K562 (cell line): Measurements from ENCODE around the gene CPLX3. TPM values are rescaled to one million over a fixed set of nuclear protein-coding genes. Genes with fewer than 3 reads are reported as not detected.

Experiments used
- ATAC-seq: fragments of 200-7000 bp; cut with Tn5 transposase; 3 replicates; pipeline ENCODE4 v1.9.1; 2020; ENCODE audit warnings: moderate library complexity
- BruUV-seq: library from RNA; stranded (reverse); fragments of 400-500 nt; replicated peaks from 2 replicates; lab custom pipeline; 2021; lab: Mats Ljungman, UMichigan
- CTCF ChIA-PET: fragments of 300-600 bp; formaldehyde crosslinking; extraction: SDS; loops from one replicate; lab custom pipeline; 2021; ENCODE audit warnings: low intra/inter-chr PET ratio; lab: Yijun Ruan, JAX
- POLR2A ChIA-PET: fragments of 300-600, 350-650 bp; sonication (Branson Sonifier 250); formaldehyde crosslinking; extraction: SDS; loops from one replicate; lab custom pipeline; 2021; ENCODE audit warnings: antibody characterized with exemption, inconsistent platforms; lab: Yijun Ruan, JAX
- DNase-seq, 4 experiments: peaks; one replicate each; pipeline versions ENCODE4 v3.0.0 to v3.0.0-alpha.2; 2011 to 2018; ENCODE audit warnings: low spot score in 3 of 4, mixed read lengths in 3 of 4; ENCODE audit errors: extremely low read depth in 1 of 4
- FAIRE-seq: peaks from 2 replicates; lab custom pipeline; 2011; peaks lifted over from hg19 to GRCh38; lab: Jason Lieb, UNC
- H2AFZ ChIP-seq: 2 replicates; pipeline ENCODE4 v1.6.0; 2011; ENCODE audit warnings: low read depth, low read length, control low read depth, inconsistent platforms
- H3K27ac ChIP-seq: fragments of 200-600 bp; 3 replicates; pipeline ENCODE4 v1.8.0; 2011; ENCODE audit warnings: low read depth, mild to moderate bottlenecking, control low read depth, inconsistent platforms, low read length, moderate library complexity, mixed read lengths; ENCODE audit errors: extremely low read depth
- H3K27me3 ChIP-seq, 2 experiments: fragments of 300-600 bp in 1 of 2; 2 replicates in 1 of 2; 3 replicates in 1 of 2; pipeline versions ENCODE4 v1.6.0 to v1.8.0; 2011; ENCODE audit warnings: inconsistent platforms in 2 of 2, low read length in 2 of 2, mild to moderate bottlenecking in 1 of 2, mixed read lengths in 1 of 2, moderate library complexity in 1 of 2; ENCODE audit not compliant: control insufficient read depth in 2 of 2, insufficient read depth in 2 of 2
- H3K36me3 ChIP-seq: fragments of 300-600 bp; 3 replicates; pipeline ENCODE4 v1.8.0; 2011; ENCODE audit warnings: mild to moderate bottlenecking, low read length, inconsistent platforms; ENCODE audit not compliant: control insufficient read depth, insufficient read depth
- H3K4me1 ChIP-seq, 2 experiments: fragments of 200-600 bp in 1 of 2; replicated peaks in 1 of 2; 2 replicates in 1 of 2; 3 replicates in 1 of 2; pipeline versions ENCODE4 v1.5.1 to v1.8.0; 2011; ENCODE audit warnings: inconsistent platforms in 2 of 2, low read length in 2 of 2, mild to moderate bottlenecking in 1 of 2, mixed read lengths in 1 of 2, moderate library complexity in 1 of 2; ENCODE audit not compliant: control insufficient read depth in 2 of 2, insufficient read depth in 2 of 2
- H3K4me2 ChIP-seq: 2 replicates; pipeline ENCODE4 v1.6.1; 2011; ENCODE audit warnings: low read length, control low read depth, inconsistent platforms, mixed read lengths; ENCODE audit not compliant: insufficient read depth
- H3K4me3 ChIP-seq: fragments of 200-600 bp; sonication (generic), shearing (Covaris generic); 2 replicates; pipeline ENCODE4 v1.5.1; 2016; ENCODE audit warnings: control low read depth, inconsistent platforms
- H3K79me2 ChIP-seq: fragments of 200-600 bp; 3 replicates; pipeline ENCODE4 v1.8.0; 2011; ENCODE audit warnings: low read length, inconsistent platforms; ENCODE audit not compliant: control insufficient read depth, insufficient read depth
- H3K9ac ChIP-seq, 2 experiments: 2 replicates each; pipeline versions ENCODE4 v1.6.0 to v1.6.1; 2011; ENCODE audit warnings: low read depth in 2 of 2, low read length in 2 of 2, control low read depth in 1 of 2, inconsistent platforms in 1 of 2, mild to moderate bottlenecking in 1 of 2, mixed read lengths in 1 of 2; ENCODE audit not compliant: insufficient read depth in 1 of 2
- H3K9me1 ChIP-seq: one replicate; pipeline ENCODE4 v1.6.0; 2011; ENCODE audit warnings: inconsistent platforms, mild to moderate bottlenecking, low read length, moderate library complexity; ENCODE audit not compliant: control insufficient read depth, insufficient read depth
- H3K9me3 ChIP-seq: replicated peaks from 2 replicates; pipeline ENCODE4 v1.5.1; 2011; ENCODE audit warnings: low read depth, low read length, inconsistent platforms; ENCODE audit not compliant: control insufficient read depth, insufficient read depth
- H4K20me1 ChIP-seq: replicated peaks from 2 replicates; pipeline ENCODE4 v1.6.1; 2011; ENCODE audit warnings: low read length, inconsistent platforms, mixed read lengths; ENCODE audit not compliant: control insufficient read depth, insufficient read depth
- ARID2 ChIP-seq: fragments of 450-650 bp; IDR thresholded peaks from 2 replicates; pipeline ENCODE4 v1.6.1; 2017; ENCODE audit warnings: antibody characterized with exemption, mild to moderate bottlenecking
- HNRNPK ChIP-seq: fragments of 200-400 bp; formaldehyde crosslinking; IDR thresholded peaks from one replicate; pipeline ENCODE4 v1.6.1; 2018; ENCODE audit warnings: mild to moderate bottlenecking, low read depth, low read length; ENCODE audit not compliant: poor library complexity, severe bottlenecking
- NEUROD1 ChIP-seq: fragments of 150-350 bp; IDR thresholded peaks from 2 replicates; pipeline ENCODE4 v1.6.1; 2014; ENCODE audit warnings: borderline replicate concordance, low read length, low read depth; ENCODE audit not compliant: partially characterized antibody
- NFIX ChIP-seq: fragments of 250-450 bp; sonication (Bioruptor Pico); IDR thresholded peaks from 2 replicates; pipeline ENCODE4 v1.4.0; 2020; ENCODE audit warnings: low read depth, mild to moderate bottlenecking, moderate library complexity
- OTX1 ChIP-seq: fragments of 450-650 bp; formaldehyde crosslinking; IDR thresholded peaks from 2 replicates; pipeline ENCODE4 v1.4.0; 2022; ENCODE audit warnings: mild to moderate bottlenecking
- SIN3A ChIP-seq, 2 experiments: fragments of 150-350 bp in 1 of 2; IDR thresholded peaks; 2 replicates each; pipeline ENCODE4 v1.6.1; 2011 to 2016; ENCODE audit warnings: borderline replicate concordance in 2 of 2, low read depth in 2 of 2, low read length in 2 of 2, mild to moderate bottlenecking in 2 of 2, moderate library complexity in 2 of 2; ENCODE audit not compliant: control insufficient read depth in 1 of 2
- SMAD3 ChIP-seq: fragments of 450-650 bp; formaldehyde crosslinking; conservative IDR thresholded peaks from 2 replicates; pipeline ENCODE4 v1.4.0; 2020; ENCODE audit warnings: mild to moderate bottlenecking
- TGIF2 ChIP-seq: sonication (generic); formaldehyde crosslinking; IDR thresholded peaks from 2 replicates; pipeline ENCODE4 v1.8.1; 2022; ENCODE audit warnings: mild to moderate bottlenecking, missing genetic modification reagents, moderate library complexity
- ZEB2 ChIP-seq: fragments of 450-650 bp; IDR thresholded peaks from 2 replicates; pipeline ENCODE4 v1.6.1; 2016
- ZNF253 ChIP-seq: fragments of 250-450 bp; sonication (Bioruptor Pico); conservative IDR thresholded peaks from 2 replicates; pipeline ENCODE4 v1.6.1; 2021; ENCODE audit warnings: mild to moderate bottlenecking
- WGBS: fragments of 100-300 bp; shearing (Covaris generic); methylation state at CpG from one replicate; pipeline ENCODE4 v1.1.6; 2016; ENCODE audit warnings: low coverage, mixed read lengths; ENCODE audit not compliant: insufficient coverage; ENCODE audit errors: missing lambda C conversion rate; 5-methylcytosine and 5-hydroxymethylcytosine counted together
- in situ Hi-C: fragments of 300-500 bp; cut with MboI; formaldehyde crosslinking; loops from 4 replicates; pipeline ENCODE4 v1.15.0; 2018; ENCODE audit warnings: inconsistent platforms, mixed read lengths
- intact Hi-C: fragments of 100-400 bp; cut with micrococcal nuclease; formaldehyde crosslinking; loops from 2 replicates; pipeline ENCODE4 v1.14.2; 2022
- polyA plus RNA-seq, 8 experiments: library from polyadenylated mRNA; depleted of rRNA in 4 of 8; stranded (reverse) in 5 of 8; unstranded in 3 of 8; fragments of >200 nt; fragmentation: Nextera tagmentation in 2 of 8; fragmentation: Illumina TruSeq in 1 of 8; extraction: Ambion mirVana in 2 of 8; extraction: Trizol in 1 of 8; gene quantifications; 2 replicates each; pipeline versions ENCODE4 v1.2.1 to v1.2.3, GENCODE V29; 2011 to 2014; ENCODE audit warnings: inconsistent platforms in 1 of 8, missing spikeins in 1 of 8
- total RNA-seq, 7 experiments: library from RNA; depleted of rRNA in 6 of 7; stranded (reverse); fragments of >200 nt in 6 of 7; fragmentation: Illumina TruSeq in 2 of 7; extraction: Trizol in 2 of 7; gene quantifications; 2 replicates each; pipeline versions ENCODE4 v1.2.1 to v1.2.3, GENCODE V29; 2011 to 2021; ENCODE audit warnings: low replicate concordance in 1 of 7
- TF ChIP-seq, protein P1 (sequence below): fragments of 250-450 bp; sonication (Bioruptor Pico); IDR thresholded peaks from 2 replicates; pipeline ENCODE4 v1.5.0; 2021; ENCODE audit warnings: mild to moderate bottlenecking, moderate library complexity
- TF ChIP-seq, protein P2 (sequence below): fragments of 250-450 bp; sonication (Bioruptor Pico); IDR thresholded peaks from 2 replicates; pipeline ENCODE4 v1.8.0; 2021; ENCODE audit warnings: moderate library complexity, mild to moderate bottlenecking, inconsistent platforms
- TF ChIP-seq, protein P3 (sequence below): fragments of 200-800 bp; sonication (Bioruptor generic); IDR thresholded peaks from 2 replicates; pipeline ENCODE4 v1.6.1; 2017; ENCODE audit warnings: missing genetic modification characterization, missing compliant biosample characterization

The CPLX3 gene
- total and polyA plus RNA-seq, 9 of the 15 experiments (the other 6 are each of a cell fraction or from before 2014, with no cell fraction given), result not detected

DNA sequence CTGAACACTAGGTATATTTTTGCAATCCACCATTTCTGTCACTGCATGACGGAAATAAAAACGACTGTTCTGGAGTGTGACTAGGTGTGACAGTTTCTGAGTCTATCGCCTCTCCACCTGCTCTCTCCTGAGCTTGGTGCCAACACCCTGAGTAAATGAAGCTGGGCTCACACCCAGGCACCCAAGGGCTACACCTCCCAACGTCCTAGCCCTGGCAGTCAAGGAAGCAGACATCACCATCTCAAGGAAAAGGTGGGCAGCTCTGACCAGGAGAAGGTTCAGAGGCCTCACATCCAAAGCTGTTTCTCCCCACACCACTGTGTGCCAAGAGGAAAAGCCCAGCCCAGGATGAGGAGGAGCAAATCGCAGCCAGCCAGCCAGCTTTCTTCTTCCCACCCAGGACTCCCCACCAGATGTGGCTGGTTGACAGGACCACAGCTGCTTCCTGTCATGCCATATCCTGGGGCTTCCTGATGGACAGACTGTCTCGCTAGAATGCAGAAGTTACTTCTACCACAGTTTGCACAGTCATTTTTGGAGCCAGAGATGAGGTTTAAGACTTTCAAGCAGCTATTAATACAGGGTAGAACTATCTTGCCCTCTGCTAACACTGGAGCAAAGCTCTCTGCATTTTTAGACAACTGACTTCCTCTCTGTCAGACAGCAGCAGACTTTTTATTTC is 43.4 kb downstream of the CPLX3 start:
- peak; percentile 15 for FAIRE-seq
- Histone ChIP-seq H3K79me2 (peaks cover 69% of the 10 kb centered on the region), H3K9ac (no peak overlapping the region; a peak in 1 of 4 replicates), H3K9me1 (no peaks in the 10 kb centered on the region), H3K27me3 (no peaks in the 10 kb centered on the region), H3K36me3 (peaks cover 36% of the 10 kb centered on the region), H3K9me3 (no peaks in the 10 kb centered on the region; the same call in 1 of the 2 replicates), H4K20me1 (peaks cover 10% of the 10 kb centered on the region; the same call in 1 of the 2 replicates), H3K4me2 (no peak overlapping the region), H3K27ac (no peak overlapping the region), H2AFZ (no peak overlapping the region), H3K4me3 (no peak overlapping the region), H3K4me1 (peaks cover 19 to 22% of the 10 kb centered on the region in 2 experiments; a peak in 4 of 5 replicates)
- 55% methylated on average over 6 of the region's 6 CpGs for WGBS
- ATAC-seq, result no peak
- DNase-seq, result peak in 1 of 4 experiments; percentile 34
- ChIA-PET CTCF (no interaction called here), POLR2A (interaction anchor here (0.6 to 2.0 kb wide), 8 partner anchors 10 to 457 kb away, joined by 3 to 7 read pairs (median 4); partner anchors contain the start of gene ULK3)
- in situ Hi-C loops (no loop called here), intact Hi-C loops (no loop called here)
- no TSS peak for BruUV-seq
- TF ChIP-seq TGIF2 (peak; percentile 84; the same call in 1 of the 2 replicates), NEUROD1 (no peak), NFIX (CRISPR knock-in tag) (no peak), SMAD3 (CRISPR knock-in tag) (no peak), HNRNPK (no peak), OTX1 (CRISPR knock-in tag) (no peak), ZEB2 (no peak), SIN3A (IDR thresholded peaks at IDR 0.05; ENCODE audit: borderline replicate concordance in 2 of 2, control insufficient read depth in 1 of 2, low read depth in 2 of 2, low read length in 2 of 2) (peak; percentile 54 to 85; a peak in 2 of 4 replicates), ZNF253 (CRISPR knock-in tag) (no peak), ARID2 (no peak)
- TF ChIP-seq, protein P1, sequence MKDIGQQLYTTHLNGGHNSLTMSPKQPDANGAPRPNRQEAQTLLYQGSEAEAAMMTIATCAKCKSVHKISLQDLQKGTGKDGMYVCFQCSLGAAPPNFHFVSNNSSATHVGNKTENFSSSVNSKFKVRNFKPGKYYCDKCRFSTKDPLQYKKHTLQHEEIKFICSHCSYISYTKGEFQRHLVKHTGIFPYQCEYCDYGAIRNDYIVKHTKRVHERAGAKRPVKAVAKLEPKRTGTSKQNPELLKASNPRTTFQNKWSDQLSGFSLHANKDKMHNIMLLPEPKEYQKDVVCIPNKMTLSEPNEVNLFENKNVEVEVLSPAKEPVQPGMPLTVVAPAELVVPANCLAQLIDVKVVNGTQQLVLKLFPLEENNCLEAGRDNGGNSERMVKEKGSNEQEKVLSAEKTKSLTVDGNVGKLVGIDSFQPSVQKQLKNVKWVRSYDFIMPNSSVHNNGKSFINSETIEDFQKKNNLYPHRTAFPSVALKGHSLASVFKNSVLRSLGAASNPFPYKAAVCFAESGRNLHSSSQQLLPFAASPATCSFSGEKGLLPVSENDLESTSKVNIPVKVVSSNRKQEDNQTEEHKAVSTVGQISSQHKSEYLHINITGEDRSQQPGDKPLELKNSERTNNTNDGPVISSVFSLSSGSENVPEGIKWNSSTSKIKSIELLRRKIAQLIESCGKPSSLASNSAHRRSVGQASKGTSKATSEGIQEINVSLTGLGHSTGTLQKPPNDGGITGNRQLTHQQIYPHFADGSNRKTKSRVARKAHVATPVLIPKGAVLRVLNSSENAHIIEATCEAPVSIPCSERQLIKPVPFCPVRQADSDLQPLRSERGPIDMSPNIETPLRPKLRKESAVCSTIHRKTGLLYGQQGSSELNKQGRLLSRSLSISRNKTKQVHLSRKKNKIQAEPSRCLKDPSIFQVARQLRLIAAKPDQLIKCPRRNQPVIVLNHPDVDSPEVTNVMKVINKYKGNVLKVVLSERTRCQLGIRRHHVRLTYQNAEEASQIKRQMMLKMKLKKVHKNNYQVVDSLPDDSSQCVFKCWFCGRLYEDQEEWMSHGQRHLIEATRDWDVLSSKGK (CRISPR knock-in tag), result no peak
- TF ChIP-seq, protein P2, sequence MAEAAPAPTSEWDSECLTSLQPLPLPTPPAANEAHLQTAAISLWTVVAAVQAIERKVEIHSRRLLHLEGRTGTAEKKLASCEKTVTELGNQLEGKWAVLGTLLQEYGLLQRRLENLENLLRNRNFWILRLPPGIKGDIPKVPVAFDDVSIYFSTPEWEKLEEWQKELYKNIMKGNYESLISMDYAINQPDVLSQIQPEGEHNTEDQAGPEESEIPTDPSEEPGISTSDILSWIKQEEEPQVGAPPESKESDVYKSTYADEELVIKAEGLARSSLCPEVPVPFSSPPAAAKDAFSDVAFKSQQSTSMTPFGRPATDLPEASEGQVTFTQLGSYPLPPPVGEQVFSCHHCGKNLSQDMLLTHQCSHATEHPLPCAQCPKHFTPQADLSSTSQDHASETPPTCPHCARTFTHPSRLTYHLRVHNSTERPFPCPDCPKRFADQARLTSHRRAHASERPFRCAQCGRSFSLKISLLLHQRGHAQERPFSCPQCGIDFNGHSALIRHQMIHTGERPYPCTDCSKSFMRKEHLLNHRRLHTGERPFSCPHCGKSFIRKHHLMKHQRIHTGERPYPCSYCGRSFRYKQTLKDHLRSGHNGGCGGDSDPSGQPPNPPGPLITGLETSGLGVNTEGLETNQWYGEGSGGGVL, result no peak
- TF ChIP-seq, protein P3, sequence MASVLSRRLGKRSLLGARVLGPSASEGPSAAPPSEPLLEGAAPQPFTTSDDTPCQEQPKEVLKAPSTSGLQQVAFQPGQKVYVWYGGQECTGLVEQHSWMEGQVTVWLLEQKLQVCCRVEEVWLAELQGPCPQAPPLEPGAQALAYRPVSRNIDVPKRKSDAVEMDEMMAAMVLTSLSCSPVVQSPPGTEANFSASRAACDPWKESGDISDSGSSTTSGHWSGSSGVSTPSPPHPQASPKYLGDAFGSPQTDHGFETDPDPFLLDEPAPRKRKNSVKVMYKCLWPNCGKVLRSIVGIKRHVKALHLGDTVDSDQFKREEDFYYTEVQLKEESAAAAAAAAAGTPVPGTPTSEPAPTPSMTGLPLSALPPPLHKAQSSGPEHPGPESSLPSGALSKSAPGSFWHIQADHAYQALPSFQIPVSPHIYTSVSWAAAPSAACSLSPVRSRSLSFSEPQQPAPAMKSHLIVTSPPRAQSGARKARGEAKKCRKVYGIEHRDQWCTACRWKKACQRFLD (CRISPR knock-in tag), result no peak
